Endothelial cell of umbilical vein (primary cell): ENCODE data around the gene POLR2E. TPM values are rescaled to one million over a fixed set of nuclear protein-coding genes. Genes with fewer than 3 reads are reported as not detected.

Experiments
- BruUV-seq: library from RNA; stranded (reverse); fragments of 400-500 nt; replicated peaks from 2 replicates; lab custom pipeline; 2021; lab: Mats Ljungman, UMichigan
- CTCF ChIA-PET: fragments of 300-600, 350-600 bp; sonication (Branson Sonifier 250); formaldehyde crosslinking; loops from one replicate; lab custom pipeline; 2021; ENCODE audit warnings: antibody characterized with exemption, inconsistent platforms; lab: Charles Lee
- POLR2A ChIA-PET: fragments of 300-600, 350-600 bp; sonication (Branson Sonifier 250); formaldehyde crosslinking; loops from one replicate; lab custom pipeline; 2021; ENCODE audit warnings: antibody characterized with exemption, inconsistent platforms; lab: Charles Lee
- DNase-seq: peaks from one replicate; pipeline ENCODE4 v3.0.0-alpha.2; 2011; ENCODE audit warnings: low read depth, low spot score
- FAIRE-seq: peaks from 2 replicates; lab custom pipeline; 2011; peaks lifted over from hg19 to GRCh38; lab: Jason Lieb, UNC
- H2AFZ ChIP-seq: 2 replicates; pipeline ENCODE4 v1.6.0; 2012; ENCODE audit warnings: low read depth, low read length, control low read depth, inconsistent platforms
- H3K27ac ChIP-seq: 2 replicates; pipeline ENCODE4 v1.5.1; 2011; ENCODE audit warnings: low read depth, mild to moderate bottlenecking, control low read depth, low read length, moderate library complexity; ENCODE audit not compliant: insufficient read depth
- H3K27me3 ChIP-seq, 2 experiments: 2 replicates each; pipeline versions ENCODE4 v1.6.0 to v1.6.1; 2011; ENCODE audit warnings: low read length in 2 of 2, mixed read lengths in 1 of 2; ENCODE audit not compliant: control insufficient read depth in 2 of 2, insufficient read depth in 2 of 2
- H3K36me3 ChIP-seq, 2 experiments: 2 replicates in 1 of 2; 3 replicates in 1 of 2; pipeline ENCODE4 v1.5.1; 2011; ENCODE audit warnings: low read length in 2 of 2, mild to moderate bottlenecking in 1 of 2, moderate library complexity in 1 of 2; ENCODE audit not compliant: control insufficient read depth in 2 of 2, insufficient read depth in 2 of 2; ENCODE audit errors: extremely low read depth in 1 of 2
- H3K4me1 ChIP-seq: 3 replicates; pipeline ENCODE4 v1.5.1; 2011; ENCODE audit warnings: mild to moderate bottlenecking, low read length; ENCODE audit not compliant: control insufficient read depth, insufficient read depth; ENCODE audit errors: extremely low read depth
- H3K4me2 ChIP-seq: 2 replicates; pipeline ENCODE4 v1.6.1; 2011; ENCODE audit warnings: low read length, control low read depth, mixed read lengths; ENCODE audit not compliant: insufficient read depth
- H3K4me3 ChIP-seq, 3 experiments: fragments of 200-600 bp in 1 of 3; sonication (generic), shearing (Covaris generic) in 1 of 3; replicated peaks in 1 of 3; 2 replicates each; pipeline ENCODE4 v1.5.1; 2011 to 2016; ENCODE audit warnings: control low read depth in 3 of 3, low read length in 3 of 3, mild to moderate bottlenecking in 2 of 3, inconsistent platforms in 1 of 3, low read depth in 1 of 3, moderate library complexity in 1 of 3; ENCODE audit not compliant: insufficient read depth in 1 of 3
- H3K79me2 ChIP-seq: 2 replicates; pipeline ENCODE4 v1.6.0; 2012; ENCODE audit warnings: low read length, inconsistent platforms; ENCODE audit not compliant: control insufficient read depth, insufficient read depth
- H3K9ac ChIP-seq: replicated peaks from 2 replicates; pipeline ENCODE3; 2011; ENCODE audit warnings: low read length, control low read depth; ENCODE audit not compliant: insufficient read depth; ENCODE audit errors: extremely low read depth
- H3K9me1 ChIP-seq: replicated peaks from 3 replicates; pipeline ENCODE4 v1.6.0; 2011; ENCODE audit warnings: mild to moderate bottlenecking, low read length; ENCODE audit not compliant: control insufficient read depth, insufficient read depth; ENCODE audit errors: extremely low read depth
- H3K9me3 ChIP-seq: replicated peaks from 2 replicates; pipeline ENCODE4 v1.5.1; 2012; ENCODE audit warnings: low read length, inconsistent platforms; ENCODE audit not compliant: control insufficient read depth, insufficient read depth
- H4K20me1 ChIP-seq: replicated peaks from 2 replicates; pipeline ENCODE3; 2011; ENCODE audit warnings: mild to moderate bottlenecking, low read length; ENCODE audit not compliant: control insufficient read depth, insufficient read depth; ENCODE audit errors: extremely low read depth
- EZH2 ChIP-seq: IDR thresholded peaks from 2 replicates; pipeline ENCODE4 v1.6.1; 2012; ENCODE audit warnings: borderline replicate concordance, low read depth, mild to moderate bottlenecking, moderate library complexity, low read length, inconsistent platforms; ENCODE audit not compliant: severe bottlenecking
- FOS ChIP-seq: IDR thresholded peaks from 2 replicates; pipeline ENCODE4 v1.6.1; 2011; ENCODE audit warnings: mild to moderate bottlenecking, low read length, moderate library complexity, borderline replicate concordance; ENCODE audit not compliant: insufficient read depth
- GATA2 ChIP-seq: IDR thresholded peaks from 2 replicates; pipeline ENCODE4 v1.7.0; 2011; ENCODE audit warnings: low read depth, mild to moderate bottlenecking, moderate library complexity, mixed read lengths, low read length; ENCODE audit not compliant: insufficient read length, insufficient read depth
- JUN ChIP-seq: IDR thresholded peaks from 2 replicates; pipeline ENCODE4 v1.6.1; 2011; ENCODE audit warnings: borderline replicate concordance, low read depth; ENCODE audit not compliant: insufficient read length, insufficient read depth
- MYC ChIP-seq: IDR thresholded peaks from one replicate; pipeline ENCODE4 v1.6.1; 2011; ENCODE audit warnings: mild to moderate bottlenecking, low read depth, low read length
- POLR2A ChIP-seq: IDR thresholded peaks from 2 replicates; pipeline ENCODE4 v1.6.1; 2012; ENCODE audit warnings: low read depth, mild to moderate bottlenecking, control low read depth, low read length
- POLR2AphosphoS5 ChIP-seq: IDR thresholded peaks from 2 replicates; pipeline ENCODE4 v1.6.1; 2012; ENCODE audit warnings: low read depth, mild to moderate bottlenecking, control low read depth, low read length, moderate library complexity; ENCODE audit not compliant: insufficient read depth
- dilution Hi-C: fragments of 300-500 bp; cut with MboI; formaldehyde crosslinking; loops from one replicate; pipeline ENCODE4 v1.15.0; 2019; ENCODE audit warnings: low sequenced_read_pairs; ENCODE audit not compliant: extremely low pct_ligation_motif_present
- intact Hi-C: fragments of 100-400 bp; cut with micrococcal nuclease; formaldehyde crosslinking; loops from one replicate; pipeline ENCODE4 v1.10.0; 2022
- polyA plus RNA-seq, 4 experiments: library from polyadenylated mRNA; depleted of rRNA in 3 of 4; stranded (reverse) in 3 of 4; unstranded in 1 of 4; fragments of >200 nt; gene quantifications; 2 replicates each; pipeline versions ENCODE4 v1.2.1 to v1.2.3, GENCODE V29; 2011 to 2012; ENCODE audit warnings: missing spikeins in 1 of 4
- total RNA-seq: library from RNA; stranded (reverse); gene quantifications from 2 replicates; pipeline ENCODE4 v1.2.3, GENCODE V29; 2021
- TF ChIP-seq, protein P1 (sequence below), 2 donors: IDR thresholded peaks; 1 replicate in 1 of 2; 2 replicates in 1 of 2; pipeline ENCODE4 v1.5.1; 2011; ENCODE audit warnings: low read length in 2 of 2, mild to moderate bottlenecking in 2 of 2, moderate library complexity in 2 of 2, control low read depth in 1 of 2, inconsistent platforms in 1 of 2, low read depth in 1 of 2; ENCODE audit not compliant: insufficient read depth in 1 of 2; ENCODE audit errors: extremely low read depth in 1 of 2
- TF ChIP-seq, protein P2 (sequence below): IDR thresholded peaks from 2 replicates; pipeline ENCODE4 v1.6.1; 2011; ENCODE audit not compliant: insufficient read depth, insufficient read length

Gene POLR2E
- total and polyA plus RNA-seq, 2 donors (not counting 3 experiments of a cell fraction or from before 2014, with no cell fraction given): 272 to 344 TPM

DNA sequence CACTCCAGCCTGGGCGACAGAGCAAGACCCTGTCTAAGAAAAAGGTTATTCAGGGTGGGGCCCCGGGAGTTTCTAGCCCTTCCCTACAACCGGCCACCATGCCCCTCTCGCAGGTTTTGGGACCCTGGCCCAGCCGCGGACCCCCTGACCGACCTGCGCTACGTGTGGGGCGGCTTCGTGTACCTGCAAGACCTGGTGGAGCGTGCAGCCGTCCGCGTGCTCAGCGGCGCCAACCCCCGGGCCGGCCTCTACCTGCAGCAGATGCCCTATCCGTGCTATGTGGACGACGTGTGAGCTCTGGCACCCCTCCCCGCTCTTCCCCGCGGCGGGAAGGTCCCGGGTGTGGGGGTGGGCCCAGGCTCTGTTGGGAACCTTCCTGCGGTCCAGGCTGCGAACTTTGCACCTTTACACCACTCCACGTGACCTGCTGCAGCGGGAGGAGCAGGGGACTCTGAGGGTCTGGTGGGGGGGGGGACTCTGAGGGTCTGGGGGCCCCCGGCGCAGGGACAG is 49.0 kb downstream of the POLR2E start:
- H3K9ac ChIP-seq: no peak overlapping the region
- ChIA-PET CTCF (no interaction called here), POLR2A (no interaction called here)
- no peaks in the 10 kb centered on the region for H4K20me1 ChIP-seq
- H3K4me3 ChIP-seq: no peak overlapping the region
- H3K9me1 ChIP-seq: no peaks in the 10 kb centered on the region
- intact Hi-C loops: no loop called here
- no peaks in the 10 kb centered on the region for H3K36me3 ChIP-seq
- BruUV-seq: no TSS peak
- no peaks in the 10 kb centered on the region for H3K9me3 ChIP-seq
- FAIRE-seq: no peak
- dilution Hi-C loops: no loop called here
- H3K4me1 ChIP-seq: no peaks in the 10 kb centered on the region
- H3K27me3 ChIP-seq: no peaks in the 10 kb centered on the region
- no peak for DNase-seq
- no peak overlapping the region for H3K4me2 ChIP-seq
- H2AFZ ChIP-seq: no peak overlapping the region
- TF ChIP-seq MYC (no peak), EZH2 (no peak), POLR2AphosphoS5 (no peak), POLR2A (no peak), FOS (no peak), JUN (no peak), GATA2 (no peak)
- TF ChIP-seq, protein P1, sequence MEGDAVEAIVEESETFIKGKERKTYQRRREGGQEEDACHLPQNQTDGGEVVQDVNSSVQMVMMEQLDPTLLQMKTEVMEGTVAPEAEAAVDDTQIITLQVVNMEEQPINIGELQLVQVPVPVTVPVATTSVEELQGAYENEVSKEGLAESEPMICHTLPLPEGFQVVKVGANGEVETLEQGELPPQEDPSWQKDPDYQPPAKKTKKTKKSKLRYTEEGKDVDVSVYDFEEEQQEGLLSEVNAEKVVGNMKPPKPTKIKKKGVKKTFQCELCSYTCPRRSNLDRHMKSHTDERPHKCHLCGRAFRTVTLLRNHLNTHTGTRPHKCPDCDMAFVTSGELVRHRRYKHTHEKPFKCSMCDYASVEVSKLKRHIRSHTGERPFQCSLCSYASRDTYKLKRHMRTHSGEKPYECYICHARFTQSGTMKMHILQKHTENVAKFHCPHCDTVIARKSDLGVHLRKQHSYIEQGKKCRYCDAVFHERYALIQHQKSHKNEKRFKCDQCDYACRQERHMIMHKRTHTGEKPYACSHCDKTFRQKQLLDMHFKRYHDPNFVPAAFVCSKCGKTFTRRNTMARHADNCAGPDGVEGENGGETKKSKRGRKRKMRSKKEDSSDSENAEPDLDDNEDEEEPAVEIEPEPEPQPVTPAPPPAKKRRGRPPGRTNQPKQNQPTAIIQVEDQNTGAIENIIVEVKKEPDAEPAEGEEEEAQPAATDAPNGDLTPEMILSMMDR (IDR thresholded peaks at IDR 0.05; ENCODE audit: extremely low read depth in 1 of 2, insufficient read depth in 1 of 2, low read depth in 1 of 2, low read length in 2 of 2): no peak
- TF ChIP-seq, protein P2, sequence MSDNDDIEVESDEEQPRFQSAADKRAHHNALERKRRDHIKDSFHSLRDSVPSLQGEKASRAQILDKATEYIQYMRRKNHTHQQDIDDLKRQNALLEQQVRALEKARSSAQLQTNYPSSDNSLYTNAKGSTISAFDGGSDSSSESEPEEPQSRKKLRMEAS: no peak
- no peaks in the 10 kb centered on the region for H3K79me2 ChIP-seq
- H3K27ac ChIP-seq: no peak overlapping the region
